ENCODE measurements around the gene CLCA2.

DNA sequence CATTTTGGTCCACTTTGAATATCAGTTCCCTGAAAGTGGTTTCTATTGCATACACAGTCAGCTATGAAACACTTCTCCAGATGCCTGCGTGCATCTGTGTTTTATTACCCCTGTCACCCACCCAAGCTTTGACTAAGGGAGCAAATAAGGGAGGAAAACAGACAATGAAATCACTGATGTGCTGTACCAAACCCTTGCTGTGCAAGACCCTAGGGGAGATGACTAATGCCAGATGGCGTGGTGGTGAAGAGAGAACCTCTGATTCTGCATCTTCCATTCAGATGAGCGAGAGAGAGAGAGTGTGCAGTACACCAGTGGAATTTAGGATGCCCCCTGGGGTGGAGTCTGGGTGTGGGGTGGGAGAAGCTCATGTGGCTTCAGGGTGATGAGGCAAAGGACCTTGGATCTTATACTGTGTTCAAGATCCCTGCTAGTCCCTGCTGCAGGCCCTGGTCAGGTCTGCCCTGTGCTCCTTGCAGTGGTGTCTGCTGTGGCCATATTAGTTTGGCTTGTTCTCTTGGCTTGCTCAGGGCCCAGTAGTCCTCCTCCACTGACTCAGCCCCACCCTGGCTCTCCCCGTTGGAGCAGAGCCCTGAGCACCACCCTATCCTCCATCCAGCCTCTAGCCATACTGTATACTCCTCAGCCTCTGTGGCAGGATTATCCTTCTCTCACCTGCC lies 63.3 kb downstream of the CLCA2 start:
- TF ChIP-seq POLR2AphosphoS5 (IDR thresholded peaks at IDR 0.05; ENCODE audit: low read depth, low read length): no peak
- TF ChIP-seq SIN3A (IDR thresholded peaks at IDR 0.05; ENCODE audit: borderline replicate concordance, insufficient read depth, low read length): no peak
- TF ChIP-seq TAF1 (IDR thresholded peaks at IDR 0.05; ENCODE audit: borderline replicate concordance, insufficient read depth, low read length): no peak
- no peak for TF ChIP-seq REST (IDR thresholded peaks at IDR 0.05; ENCODE audit: insufficient read depth in 1 of 2, low read depth in 2 of 2, low read length in 2 of 2)
- no peak for TF ChIP-seq FOXP2 (optimal IDR thresholded peaks at IDR 0.05; ENCODE audit: borderline replicate concordance, extremely low read depth, extremely low read length, insufficient read depth)

Data from PFSK-1 (cell line).